CD4-positive, CD25-positive, alpha-beta regulatory T cell (primary cell): ENCODE data around the gene B4GALT2. TPM values are rescaled to one million over a fixed set of nuclear protein-coding genes. Genes with fewer than 3 reads are reported as not detected.

ENCODE experiments used
- ATAC-seq, 2 donors: fragments of 150-1000 bp; cut with Tn5 transposase; one replicate each; pipeline ENCODE4 v1.10.0; 2021; ENCODE audit warnings: low read depth in 2 of 2, moderate number of reproducible peaks in 2 of 2, moderate library complexity in 1 of 2
- DNase-seq, 3 donors: peaks; one replicate each; pipeline versions ENCODE4 v3.0.0 to v3.0.0-alpha.2; 2012 to 2022; ENCODE audit warnings: mixed read lengths in 1 of 3
- H3K27ac ChIP-seq: one replicate; pipeline ENCODE4 v1.7.0; 2013; ENCODE audit warnings: mild to moderate bottlenecking, low read length; ENCODE audit not compliant: insufficient read depth, poor library complexity, severe bottlenecking
- H3K27me3 ChIP-seq: one replicate; pipeline ENCODE4 v1.7.0; 2013; ENCODE audit warnings: low read length; ENCODE audit not compliant: control insufficient read depth, insufficient read depth
- H3K36me3 ChIP-seq: one replicate; pipeline ENCODE4 v1.7.0; 2013; ENCODE audit warnings: mild to moderate bottlenecking, low read length, moderate library complexity; ENCODE audit not compliant: control insufficient read depth, insufficient read depth
- H3K4me1 ChIP-seq: 2 replicates; pipeline ENCODE4 v1.7.0; 2013; ENCODE audit warnings: mild to moderate bottlenecking, low read length; ENCODE audit not compliant: insufficient read depth, control insufficient read depth, poor library complexity, severe bottlenecking
- H3K4me3 ChIP-seq: one replicate; pipeline ENCODE4 v1.7.0; 2013; ENCODE audit warnings: low read depth, mild to moderate bottlenecking, low read length, moderate library complexity
- H3K9me3 ChIP-seq, 2 experiments: 1 replicate in 1 of 2; 2 replicates in 1 of 2; pipeline ENCODE4 v1.7.0; 2013; ENCODE audit warnings: low read length in 2 of 2, mild to moderate bottlenecking in 1 of 2, moderate library complexity in 1 of 2; ENCODE audit not compliant: control insufficient read depth in 2 of 2
- H3K27ac Mint-ChIP-seq, 3 donors: one replicate each; pipeline ENCODE4 v1.8.0; 2020 to 2022; ENCODE audit warnings: mild to moderate bottlenecking in 3 of 3, mixed read lengths in 3 of 3, moderate library complexity in 2 of 3
- H3K27me3 Mint-ChIP-seq: one replicate; pipeline ENCODE4 v1.8.0; 2022; ENCODE audit warnings: mild to moderate bottlenecking, mixed read lengths
- H3K36me3 Mint-ChIP-seq: one replicate; pipeline ENCODE4 v1.8.0; 2020; ENCODE audit warnings: mixed read lengths
- H3K4me1 Mint-ChIP-seq, 4 donors: one replicate each; pipeline ENCODE4 v1.8.0; 2020 to 2022; ENCODE audit warnings: mixed read lengths in 4 of 4, mild to moderate bottlenecking in 1 of 4
- H3K4me3 Mint-ChIP-seq, 4 donors: one replicate each; pipeline ENCODE4 v1.8.0; 2020 to 2022; ENCODE audit warnings: mild to moderate bottlenecking in 4 of 4, mixed read lengths in 4 of 4, moderate library complexity in 3 of 4
- H3K9me3 Mint-ChIP-seq, 7 donors: one replicate each; pipeline ENCODE4 v1.8.0; 2020 to 2022; ENCODE audit warnings: mixed read lengths in 7 of 7, mild to moderate bottlenecking in 3 of 7, moderate library complexity in 2 of 7
- polyA plus RNA-seq, 4 donors: library from polyadenylated mRNA; unstranded; fragments of 300-500 nt; fragmentation: Illumina TruSeq; gene quantifications; one replicate each; pipeline ENCODE4 v1.2.3, GENCODE V29; 2021
- total RNA-seq: library from RNA; stranded (reverse); gene quantifications from one replicate; pipeline ENCODE4 v1.2.3, GENCODE V29; 2022

B4GALT2 gene
- total and polyA plus RNA-seq, 5 donors from 2014 or later = 0.20 to 0.86 (median 0.32) TPM

- Mint-ChIP-seq H3K27me3 (no peaks in the 10 kb centered on the region), H3K36me3 (peaks cover 16% of the 10 kb centered on the region), H3K9me3 (no peaks in the 10 kb centered on the region), H3K4me1 (peaks cover 6 to 56% (median 36%) of the 10 kb centered on the region in 4 donors), H3K4me3 (peak overlapping the region in 2 of 4 donors; percentile 47 to 60), H3K27ac (no peak overlapping the region)
- Histone ChIP-seq H3K4me3 (no peak overlapping the region), H3K27me3 (no peaks in the 10 kb centered on the region), H3K36me3 (peaks cover 6% of the 10 kb centered on the region), H3K4me1 (peaks cover 26% of the 10 kb centered on the region), H3K27ac (no peak overlapping the region), H3K9me3 (no peaks in the 10 kb centered on the region)
- ATAC-seq (no peak), DNase-seq (no peak)
Observed at GRCh38 chr1:43949678-43950077, 29.3 kb upstream of the B4GALT2 start.

DNA sequence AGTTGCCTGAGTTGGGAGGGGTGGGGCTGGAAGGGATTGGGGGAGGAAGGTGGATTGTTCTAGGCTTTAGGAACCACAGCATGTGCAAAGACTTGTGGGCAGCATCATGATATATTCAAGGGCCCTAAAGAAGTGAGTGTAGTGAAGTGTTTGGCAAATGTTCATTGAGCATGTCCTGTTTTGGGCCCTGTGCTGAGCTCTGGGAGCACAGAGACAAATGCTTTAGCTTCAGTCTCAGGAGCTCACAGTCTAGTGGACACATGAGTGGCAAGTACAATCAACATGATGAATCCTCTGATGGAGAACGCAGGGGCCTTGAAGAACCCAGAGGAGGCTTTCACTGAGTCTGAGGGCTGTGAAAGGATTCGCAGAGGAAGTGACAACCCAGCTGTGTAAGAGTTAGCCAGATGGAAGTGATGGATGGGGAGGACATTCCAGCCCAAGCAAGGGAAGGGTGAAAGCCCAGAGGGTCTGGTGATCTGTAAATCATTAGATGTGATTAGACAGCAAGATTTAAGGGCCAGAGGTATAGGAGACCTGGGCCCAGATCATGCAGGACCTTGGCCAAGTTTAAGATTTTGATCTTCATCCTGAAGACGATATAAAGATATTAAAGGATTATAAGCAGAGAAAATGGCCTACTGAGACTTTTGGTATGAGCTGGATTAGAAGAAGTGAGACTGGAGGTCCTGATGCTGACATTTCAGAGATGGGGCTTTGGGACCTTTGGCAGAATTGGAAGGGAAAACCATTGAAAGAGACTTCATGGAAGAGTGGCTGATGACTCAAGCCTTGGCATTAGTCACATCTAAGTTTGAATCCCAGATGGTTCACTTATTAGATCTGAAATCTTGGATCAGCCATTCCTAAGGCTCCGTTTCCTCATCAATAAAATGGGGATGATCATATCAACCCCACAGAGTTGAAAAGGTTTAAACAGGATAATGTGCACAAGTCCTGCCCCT lies 27.7 kb upstream of the B4GALT2 start:
- peaks cover 8 to 41% (median 24%) of the 10 kb centered on the region in 4 donors for H3K4me1 Mint-ChIP-seq
- no peaks in the 10 kb centered on the region for H3K9me3 ChIP-seq
- peaks cover 6% of the 10 kb centered on the region for H3K36me3 ChIP-seq
- DNase-seq (no peak), ATAC-seq (no peak)
- H3K4me1 ChIP-seq = peaks cover 17% of the 10 kb centered on the region
- peaks cover 16% of the 10 kb centered on the region for H3K36me3 Mint-ChIP-seq
- H3K4me3 Mint-ChIP-seq = peak overlapping the region in 1 of 4 donors; percentile 60
- no peaks in the 10 kb centered on the region for H3K27me3 ChIP-seq
- no peaks in the 10 kb centered on the region for H3K9me3 Mint-ChIP-seq
- no peak overlapping the region for H3K27ac ChIP-seq
- no peak overlapping the region for H3K27ac Mint-ChIP-seq
- H3K27me3 Mint-ChIP-seq = no peaks in the 10 kb centered on the region
- no peak overlapping the region for H3K4me3 ChIP-seq

GRCh38 chr1:43952731-43953346 lies 26.2 kb upstream of the B4GALT2 start:
- Histone ChIP-seq H3K36me3 (peaks cover 17% of the 10 kb centered on the region), H3K27ac (no peak overlapping the region), H3K4me1 (peaks cover 4% of the 10 kb centered on the region), H3K4me3 (no peak overlapping the region), H3K9me3 (no peaks in the 10 kb centered on the region), H3K27me3 (no peaks in the 10 kb centered on the region)
- Mint-ChIP-seq H3K36me3 (peaks cover 23% of the 10 kb centered on the region), H3K9me3 (no peaks in the 10 kb centered on the region), H3K27me3 (no peaks in the 10 kb centered on the region), H3K27ac (no peak overlapping the region), H3K4me3 (no peak overlapping the region), H3K4me1 (peaks cover 8 to 33% (median 21%) of the 10 kb centered on the region in 4 donors)
- DNase-seq (no peak), ATAC-seq (no peak)

- no peak for ATAC-seq
- no peak for DNase-seq
- no peaks in the 10 kb centered on the region for H3K9me3 Mint-ChIP-seq
- Histone ChIP-seq H3K27me3 (no peaks in the 10 kb centered on the region), H3K9me3 (no peaks in the 10 kb centered on the region), H3K27ac (no peak overlapping the region), H3K4me3 (no peak overlapping the region), H3K4me1 (no peaks in the 10 kb centered on the region), H3K36me3 (peaks cover 21% of the 10 kb centered on the region)
- no peak overlapping the region for H3K4me3 Mint-ChIP-seq
- peaks cover 28% of the 10 kb centered on the region for H3K36me3 Mint-ChIP-seq
- no peak overlapping the region for H3K27ac Mint-ChIP-seq
- no peaks in the 10 kb centered on the region for H3K27me3 Mint-ChIP-seq
- H3K4me1 Mint-ChIP-seq = peaks cover 8 to 28% (median 17%) of the 10 kb centered on the region in 4 donors
Observed at GRCh38 chr1:43953361-43953760, 25.6 kb upstream of the B4GALT2 start.

DNA sequence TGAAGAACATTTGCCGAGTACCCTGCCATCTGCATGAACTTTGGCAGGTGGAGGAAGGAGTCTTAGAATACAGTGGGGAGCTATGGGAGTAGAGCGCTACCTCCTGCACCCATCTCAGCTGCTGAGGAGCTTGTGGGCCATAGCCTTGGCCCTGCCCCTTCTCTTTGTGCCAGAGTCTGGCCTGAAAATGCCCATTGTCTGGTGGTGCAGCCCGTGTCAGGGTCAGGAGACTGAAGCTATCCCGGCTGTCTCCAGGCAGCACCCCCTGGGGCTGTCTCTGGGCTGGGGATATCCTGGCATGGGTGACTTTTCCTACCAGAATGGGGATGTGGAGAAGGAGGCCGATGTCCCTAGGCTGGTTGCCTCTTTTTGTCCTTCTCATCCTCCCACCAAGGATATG lies 25.0 kb upstream of the B4GALT2 start:
- Mint-ChIP-seq H3K27ac (peak overlapping the region in 1 of 3 donors; percentile 50), H3K9me3 (no peaks in the 10 kb centered on the region), H3K27me3 (no peaks in the 10 kb centered on the region), H3K4me3 (no peak overlapping the region), H3K36me3 (peaks cover 33% of the 10 kb centered on the region), H3K4me1 (peaks cover 8 to 21% (median 13%) of the 10 kb centered on the region in 4 donors)
- peaks cover 26% of the 10 kb centered on the region for H3K36me3 ChIP-seq
- no peaks in the 10 kb centered on the region for H3K4me1 ChIP-seq
- H3K4me3 ChIP-seq = no peak overlapping the region
- no peaks in the 10 kb centered on the region for H3K9me3 ChIP-seq
- H3K27me3 ChIP-seq = no peaks in the 10 kb centered on the region
- ATAC-seq (no peak), DNase-seq (no peak)
- no peak overlapping the region for H3K27ac ChIP-seq

GRCh38 chr1:43956234-43956633 lies 22.8 kb upstream of the B4GALT2 start:
- Histone ChIP-seq H3K4me1 (no peaks in the 10 kb centered on the region), H3K9me3 (no peaks in the 10 kb centered on the region), H3K36me3 (peaks cover 27% of the 10 kb centered on the region), H3K27me3 (no peaks in the 10 kb centered on the region), H3K27ac (no peak overlapping the region), H3K4me3 (no peak overlapping the region)
- no peaks in the 10 kb centered on the region for H3K9me3 Mint-ChIP-seq
- peaks cover 1 to 9% (median 6%) of the 10 kb centered on the region in 4 donors for H3K4me1 Mint-ChIP-seq
- ATAC-seq (no peak), DNase-seq (no peak)
- no peak overlapping the region for H3K4me3 Mint-ChIP-seq
- H3K27ac Mint-ChIP-seq = no peak overlapping the region
- H3K36me3 Mint-ChIP-seq = peaks cover 29% of the 10 kb centered on the region
- H3K27me3 Mint-ChIP-seq = no peaks in the 10 kb centered on the region

DNA sequence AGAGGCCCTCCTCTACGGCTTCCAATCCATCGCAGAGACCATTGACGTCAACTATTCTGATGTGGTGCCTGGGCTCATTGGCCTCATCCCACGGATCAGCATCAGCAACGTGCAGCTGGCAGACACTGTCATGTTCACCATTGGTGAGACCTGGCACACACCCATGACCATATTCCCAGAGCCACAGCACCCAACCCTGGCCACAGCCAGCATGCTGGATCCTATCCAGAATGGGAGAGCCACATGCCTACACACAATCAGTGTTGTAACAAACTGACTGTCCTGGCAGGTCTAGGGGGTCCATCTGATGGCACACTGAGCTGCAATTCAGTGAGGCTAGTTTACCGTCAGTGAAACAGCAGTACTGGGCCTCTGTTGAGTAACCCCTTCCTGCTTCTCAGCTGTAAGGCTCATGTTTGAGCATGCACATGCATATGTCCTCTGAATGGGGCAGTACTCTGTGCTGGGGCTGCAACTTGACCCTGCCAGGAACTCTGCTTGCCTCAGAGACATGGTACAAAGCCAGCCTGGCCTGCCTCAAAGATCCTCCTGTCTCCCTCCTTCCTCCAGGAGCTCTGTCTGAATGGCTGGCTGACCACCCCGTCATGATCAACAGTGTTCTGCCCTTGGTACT lies 21.5 kb upstream of the B4GALT2 start:
- H3K36me3 ChIP-seq = peaks cover 27% of the 10 kb centered on the region
- Mint-ChIP-seq H3K36me3 (peaks cover 31% of the 10 kb centered on the region), H3K27me3 (no peaks in the 10 kb centered on the region), H3K9me3 (no peaks in the 10 kb centered on the region), H3K4me1 (peaks cover 0 to 8% (median 2%) of the 10 kb centered on the region in 4 donors), H3K4me3 (peak overlapping the region in 1 of 4 donors; percentile 27), H3K27ac (peak overlapping the region in 1 of 3 donors; percentile 42)
- no peak overlapping the region for H3K27ac ChIP-seq
- H3K4me3 ChIP-seq = no peak overlapping the region
- no peak for DNase-seq
- H3K27me3 ChIP-seq = no peaks in the 10 kb centered on the region
- no peak for ATAC-seq
- H3K9me3 ChIP-seq = no peaks in the 10 kb centered on the region
- H3K4me1 ChIP-seq = no peaks in the 10 kb centered on the region
